HAP-1 (cell line): Measurements from ENCODE around the gene CPSF4L.
"Not testable (repeated sequence)": the region's sequence is repeated elsewhere in the genome, so short reads cannot be mapped to it uniquely, and the experiment has no call there.

ENCODE experiments used
- DNase-seq, 2 experiments: peaks; one replicate each; pipeline ENCODE4 v3.0.0-alpha.2; 2016 to 2020; ENCODE audit warnings: low spot score in 2 of 2
- H3K27me3 ChIP-seq: fragments of 250-450 bp; sonication (Bioruptor Pico); 2 replicates; pipeline ENCODE4 v1.5.1; 2020; ENCODE audit warnings: low read depth, mild to moderate bottlenecking, moderate library complexity
- H3K36me3 ChIP-seq: fragments of 250-450 bp; sonication (Bioruptor Pico); replicated peaks from 2 replicates; pipeline ENCODE4 v1.5.1; 2020; ENCODE audit warnings: mild to moderate bottlenecking
- H3K4me1 ChIP-seq: fragments of 250-450 bp; sonication (Bioruptor Pico); 2 replicates; pipeline ENCODE4 v1.5.1; 2020; ENCODE audit warnings: mild to moderate bottlenecking
- H3K4me3 ChIP-seq: fragments of 250-450 bp; sonication (Bioruptor Pico); 2 replicates; pipeline ENCODE4 v1.5.1; 2020; ENCODE audit warnings: mild to moderate bottlenecking, moderate library complexity
- H3K9me3 ChIP-seq: fragments of 250-450 bp; sonication (Bioruptor Pico); 2 replicates; pipeline ENCODE4 v1.5.1; 2020; ENCODE audit warnings: mild to moderate bottlenecking, moderate library complexity
- in situ Hi-C: fragments of 300-500 bp; cut with MboI; formaldehyde crosslinking; loops from 3 replicates; pipeline ENCODE4 v1.14.3; 2020; ENCODE audit warnings: low sequenced_read_pairs, inconsistent platforms, mixed read lengths

The CPSF4L gene, protein sequence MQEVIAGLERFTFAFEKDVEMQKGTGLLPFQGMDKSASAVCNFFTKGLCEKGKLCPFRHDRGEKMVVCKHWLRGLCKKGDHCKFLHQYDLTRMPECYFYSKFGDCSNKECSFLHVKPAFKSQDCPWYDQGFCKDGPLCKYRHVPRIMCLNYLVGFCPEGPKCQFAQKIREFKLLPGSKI

DNA sequence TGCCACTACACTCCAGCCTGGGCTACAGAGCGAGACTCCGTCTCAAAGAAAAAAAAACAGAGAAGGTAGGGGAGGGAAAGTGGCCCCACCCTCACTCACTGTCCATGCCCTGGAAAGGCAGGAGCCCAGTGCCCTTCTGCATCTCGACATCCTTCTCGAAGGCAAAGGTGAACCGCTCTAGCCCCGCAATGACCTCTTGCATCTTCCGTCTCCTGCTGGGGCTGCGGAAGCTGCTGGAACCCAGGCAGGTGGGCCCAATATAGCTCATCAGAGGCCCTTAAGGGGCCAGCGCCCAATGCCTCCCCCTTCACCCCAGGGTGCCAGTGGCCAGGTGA is at the start of gene CPSF4L:
Gene CPSF4L (minus strand): TSS at position 264 of the 335 bp plus-strand sequence. CDS start 62 bp downstream, at position 202.
- Histone ChIP-seq H3K4me1 (peaks cover 21% of the 10 kb centered on the region), H3K9me3 (no peaks in the 10 kb centered on the region)
- in situ Hi-C loops, result loop anchor here (25.0 kb wide), 1 partner anchor 951 kb away; the partner anchor contains the start of genes RPL38 and TTYH2

DNA sequence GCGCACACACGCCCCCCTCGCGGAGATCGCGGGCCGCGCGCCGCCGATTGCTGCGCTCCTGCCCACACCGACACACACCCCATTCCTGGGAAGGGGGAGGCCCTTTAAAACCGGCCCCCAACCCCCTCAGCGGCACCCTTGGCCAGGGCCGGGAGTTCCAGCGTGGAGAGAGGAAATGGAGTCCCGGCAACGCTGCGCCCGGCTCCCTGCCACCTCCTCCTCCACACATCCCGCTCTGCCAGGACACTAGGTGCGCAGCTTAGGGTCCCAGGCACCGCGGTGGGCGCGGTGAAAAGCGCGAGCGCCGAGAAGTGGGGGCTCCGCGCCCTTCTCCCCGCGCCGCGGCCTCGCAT is 49.7 kb upstream of the CPSF4L start:
- Histone ChIP-seq H3K27me3 (no peaks in the 10 kb centered on the region), H3K9me3 (no peaks in the 10 kb centered on the region), H3K36me3 (peaks cover 4% of the 10 kb centered on the region; the same call in 1 of the 2 replicates), H3K4me1 (peaks cover 28% of the 10 kb centered on the region), H3K4me3 (peak overlapping the region; percentile 94)
- in situ Hi-C loops, result loop anchor here (5.0 kb wide), 1 partner anchor 54 kb away; no protein-coding TSS in a partner anchor
- no peak for DNase-seq

More for the DNA sequence above, at the start of gene CPSF4L:
- no peak for DNase-seq
- Histone ChIP-seq H3K36me3 (no peaks in the 10 kb centered on the region), H3K27me3 (no peaks in the 10 kb centered on the region), H3K4me3 (no peak within 1 kb of the TSS)

DNA sequence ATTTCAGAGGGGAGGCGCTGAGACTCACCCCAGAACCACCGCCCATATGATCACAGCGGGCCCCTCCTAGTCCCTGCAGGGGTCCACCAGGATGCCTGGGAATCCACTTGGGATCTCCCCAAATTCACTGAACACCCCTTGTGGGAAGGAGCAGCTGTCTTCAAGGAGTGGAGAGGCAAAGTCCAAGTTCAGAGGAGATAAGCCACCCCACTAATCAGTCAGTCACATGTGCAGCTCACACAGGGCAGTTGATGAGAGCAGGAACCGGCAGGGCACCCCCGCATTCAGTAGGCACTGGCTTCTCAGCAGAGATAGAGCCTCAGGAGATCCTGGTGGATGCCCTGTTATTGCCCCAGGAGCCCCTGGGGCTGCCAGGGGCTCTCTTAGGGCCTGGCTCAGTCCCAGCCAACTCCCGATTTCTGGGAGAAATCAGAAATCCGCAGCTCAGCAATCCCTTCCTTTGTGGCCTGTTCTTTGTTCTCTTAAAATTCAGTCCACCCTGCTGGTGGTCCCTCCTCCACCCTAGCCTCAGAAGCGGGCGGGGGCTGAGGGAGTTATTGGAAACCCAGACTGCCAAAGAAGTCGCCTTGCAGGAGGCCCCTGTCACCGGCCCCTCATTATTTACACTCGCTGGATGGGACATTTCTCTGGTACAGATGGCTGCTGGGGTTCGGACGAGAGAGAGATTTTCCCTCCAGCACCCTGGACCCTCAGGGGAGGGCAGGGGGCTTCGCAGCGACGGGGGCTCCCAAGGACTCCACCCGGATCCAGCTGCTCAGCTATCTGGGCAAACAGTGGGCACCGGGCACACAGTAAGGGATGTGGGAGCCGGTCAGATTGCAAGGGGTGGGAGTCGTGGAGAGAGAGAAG is 48.3 kb upstream of the CPSF4L start:
- Histone ChIP-seq H3K36me3 (peaks cover 4% of the 10 kb centered on the region; the same call in 1 of the 2 replicates), H3K27me3 (no peaks in the 10 kb centered on the region), H3K4me3 (peak overlapping the region; percentile 94), H3K9me3 (no peaks in the 10 kb centered on the region), H3K4me1 (peaks cover 32% of the 10 kb centered on the region)
- in situ Hi-C loops, result loop anchor here (5.0 kb wide), 1 partner anchor 53 kb away; no protein-coding TSS in a partner anchor
- peak; percentile 58 to 76 for DNase-seq

DNA sequence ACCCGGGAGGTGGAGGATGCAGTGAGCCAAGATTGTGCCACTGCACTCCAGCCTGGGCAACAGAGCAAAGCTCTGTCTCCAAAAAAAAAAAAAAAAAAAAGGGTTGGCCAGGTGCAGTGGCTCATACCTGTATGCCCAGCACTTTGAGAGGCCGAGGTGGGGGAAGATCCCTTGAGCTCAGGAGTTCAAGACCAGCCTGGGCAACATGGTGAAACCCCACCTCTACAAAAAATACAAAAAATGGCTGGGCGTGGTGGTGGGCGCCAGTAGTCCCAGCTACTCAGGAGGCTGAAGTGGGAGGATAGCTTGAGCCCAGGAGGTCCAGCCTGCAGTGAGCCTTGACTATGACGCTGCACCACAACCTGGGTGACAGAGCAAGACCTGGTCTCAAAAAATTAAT is 47.3 kb upstream of the CPSF4L start:
- DNase-seq, H3K4me3 ChIP-seq, in situ Hi-C loops, H3K9me3 ChIP-seq, H3K27me3 ChIP-seq, H3K36me3 ChIP-seq: not testable (repeated sequence)
- peaks cover 31% of the 10 kb centered on the region for H3K4me1 ChIP-seq

DNA sequence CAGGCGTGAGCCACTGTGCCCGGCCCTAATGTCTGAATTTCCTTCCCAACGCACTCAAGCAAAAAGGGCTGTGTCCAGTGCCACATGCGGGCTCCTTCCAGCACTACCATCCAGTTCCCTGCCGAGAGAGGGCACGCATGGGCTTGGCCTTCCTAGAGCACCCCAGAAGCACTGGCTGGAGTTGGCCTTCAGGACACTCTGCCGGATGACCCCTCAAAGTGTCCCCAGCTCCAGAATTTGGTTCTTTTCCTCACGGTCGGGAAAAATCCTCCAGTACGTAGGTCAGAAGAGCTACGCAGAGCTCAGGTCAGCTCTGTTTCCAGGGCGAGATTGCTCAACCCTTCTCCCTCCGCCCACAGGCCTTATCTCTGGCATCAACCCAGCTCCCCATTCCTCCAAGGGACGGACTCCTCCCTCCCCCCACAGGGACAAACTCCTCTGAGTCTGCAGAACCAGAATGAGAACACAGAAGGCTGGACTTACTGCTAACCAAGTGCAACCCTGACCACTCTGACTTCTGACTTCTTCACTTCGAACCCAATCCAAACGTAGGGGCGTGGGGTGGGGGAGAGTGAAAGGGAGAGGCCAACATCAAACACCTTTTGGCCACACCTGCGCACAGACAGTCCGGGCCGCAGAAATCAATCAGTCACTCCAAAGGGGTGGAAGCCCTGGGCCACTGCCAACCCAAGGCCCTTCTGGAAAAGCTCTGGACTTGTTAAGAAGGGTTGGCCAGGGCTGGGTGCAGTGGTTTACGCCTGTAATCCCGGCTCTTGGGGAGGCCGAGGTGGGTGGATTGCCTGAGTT is 46.5 kb upstream of the CPSF4L start:
- H3K36me3 ChIP-seq, result peaks cover 4% of the 10 kb centered on the region; the same call in 1 of the 2 replicates
- no peak overlapping the region for H3K4me3 ChIP-seq
- peak in 1 of 2 experiments; percentile 39 for DNase-seq
- in situ Hi-C loops, result no loop called here
- no peaks in the 10 kb centered on the region for H3K9me3 ChIP-seq
- peaks cover 27% of the 10 kb centered on the region for H3K4me1 ChIP-seq
- H3K27me3 ChIP-seq, result no peaks in the 10 kb centered on the region

DNA sequence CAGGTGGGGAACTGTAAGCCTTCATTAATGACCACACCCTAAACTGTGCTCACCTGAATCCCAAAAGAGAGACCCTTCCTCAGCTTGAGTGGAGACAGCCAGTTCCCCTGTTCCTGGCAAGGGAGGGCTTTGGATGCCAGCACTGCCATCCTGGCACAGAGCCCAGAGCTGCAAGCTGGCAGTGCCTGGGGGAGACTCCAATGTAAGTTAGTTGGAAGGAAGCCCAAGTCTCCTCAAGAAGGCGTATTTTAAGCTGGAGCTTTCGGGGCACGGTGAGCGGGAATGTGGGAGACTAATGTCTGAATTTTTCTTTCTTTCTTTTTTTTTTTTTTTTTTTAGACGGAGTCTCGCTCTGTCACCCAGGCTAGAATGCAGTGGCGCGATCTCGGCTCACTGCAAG is 45.5 kb upstream of the CPSF4L start:
- Histone ChIP-seq H3K4me1 (peaks cover 16% of the 10 kb centered on the region), H3K36me3 (peaks cover 4% of the 10 kb centered on the region; the same call in 1 of the 2 replicates), H3K27me3 (no peaks in the 10 kb centered on the region), H3K9me3 (no peaks in the 10 kb centered on the region), H3K4me3 (no peak overlapping the region)
- no peak for DNase-seq
- in situ Hi-C loops, result no loop called here

DNA sequence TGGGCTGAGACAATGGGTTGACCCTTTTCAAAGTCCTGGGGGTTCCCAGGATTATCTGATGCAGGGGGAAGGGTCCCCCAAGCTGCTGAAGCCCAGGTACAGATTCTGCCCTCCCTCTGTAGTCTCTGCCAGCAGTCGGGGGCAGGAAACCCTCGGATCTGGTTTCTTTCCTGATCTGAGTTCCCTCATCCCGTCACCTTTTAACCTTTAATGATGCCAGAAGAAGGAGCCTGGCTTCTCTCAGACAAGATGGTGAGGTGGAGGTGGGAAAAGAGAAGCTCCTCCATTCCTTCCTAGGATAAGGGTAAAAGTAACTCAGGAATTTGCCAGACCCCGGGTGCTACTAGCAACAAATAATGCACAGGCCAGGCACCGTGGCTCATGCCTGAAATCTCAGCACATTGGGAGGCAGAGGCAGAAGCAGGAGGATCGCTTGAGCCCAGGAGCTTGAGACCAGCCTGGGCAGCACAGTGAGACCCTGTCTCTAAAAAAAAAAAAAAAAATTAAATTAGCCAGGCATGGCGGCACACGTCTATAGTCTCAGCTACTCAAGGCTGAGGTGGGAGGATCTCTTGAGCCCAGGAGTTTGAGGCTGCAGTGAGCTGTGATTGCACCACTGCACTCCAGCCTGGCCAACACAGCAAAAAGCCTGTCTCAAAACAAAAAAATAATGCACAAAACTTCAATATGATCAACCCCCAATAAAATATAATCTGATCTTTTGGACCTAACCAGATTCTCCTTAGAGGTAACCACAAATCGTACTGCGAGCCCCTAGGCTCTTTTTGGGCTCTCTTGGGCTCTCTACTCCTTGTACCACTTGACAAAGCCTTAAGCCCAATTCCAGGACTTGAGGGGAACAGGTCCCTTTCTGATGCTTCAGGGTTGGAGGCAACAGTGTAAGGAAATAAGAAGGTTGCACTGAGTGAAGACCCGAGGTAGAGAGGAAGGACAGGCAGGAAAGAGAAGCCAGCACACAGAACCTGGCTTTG is 44.5 kb upstream of the CPSF4L start:
- no peak overlapping the region for H3K4me3 ChIP-seq
- DNase-seq, result no peak
- H3K27me3 ChIP-seq, result no peaks in the 10 kb centered on the region
- in situ Hi-C loops, result no loop called here
- H3K4me1 ChIP-seq, result peaks cover 15% of the 10 kb centered on the region
- no peaks in the 10 kb centered on the region for H3K36me3 ChIP-seq
- no peaks in the 10 kb centered on the region for H3K9me3 ChIP-seq

DNA sequence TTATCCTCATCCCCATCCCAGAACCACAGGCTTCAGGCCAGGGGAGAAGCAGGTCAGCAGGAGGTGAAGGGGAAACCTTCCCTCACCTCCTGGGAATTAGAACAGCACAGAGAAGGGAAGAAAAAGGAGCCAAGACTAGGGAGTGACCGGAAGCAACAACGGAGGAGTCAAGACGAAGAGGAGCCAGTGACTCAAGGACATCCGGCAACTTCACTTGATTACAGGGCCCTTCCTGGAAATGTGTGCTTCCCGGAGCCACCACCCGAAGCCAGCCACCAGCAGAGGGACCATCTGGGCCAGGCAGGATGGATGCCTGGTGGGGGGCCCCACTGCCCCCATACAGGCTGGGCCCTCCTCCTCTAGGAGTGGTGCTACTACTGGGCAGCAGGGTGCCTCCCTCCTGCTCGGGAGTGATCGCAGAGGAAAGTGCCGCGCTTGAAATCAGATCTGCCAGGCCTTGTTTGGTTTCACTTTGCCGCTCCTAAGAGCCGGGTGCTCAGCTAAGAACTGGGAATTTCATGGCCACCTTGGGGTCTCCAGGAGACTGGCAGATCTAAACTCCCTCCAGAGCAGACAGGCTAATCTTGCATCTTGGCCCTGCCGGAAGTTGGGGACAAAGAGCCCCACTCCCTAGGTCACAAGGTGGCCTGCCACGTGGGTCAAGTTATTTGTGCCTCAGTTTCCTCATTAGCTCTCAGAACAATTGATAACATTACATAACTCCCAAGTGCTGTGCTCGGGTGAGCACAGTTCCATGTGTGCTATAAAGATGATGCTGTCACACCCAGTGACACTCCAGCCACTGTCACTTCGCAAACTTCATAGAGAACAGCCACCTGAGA is 43.5 kb upstream of the CPSF4L start:
- in situ Hi-C loops, result no loop called here
- Histone ChIP-seq H3K4me3 (0 out of 2 replicates have a peak overlapping the region, but pooled peaks have one; percentile 2), H3K9me3 (no peaks in the 10 kb centered on the region), H3K36me3 (no peaks in the 10 kb centered on the region), H3K4me1 (peaks cover 15% of the 10 kb centered on the region), H3K27me3 (no peaks in the 10 kb centered on the region)
- DNase-seq, result peak in 1 of 2 experiments; percentile 47

DNA sequence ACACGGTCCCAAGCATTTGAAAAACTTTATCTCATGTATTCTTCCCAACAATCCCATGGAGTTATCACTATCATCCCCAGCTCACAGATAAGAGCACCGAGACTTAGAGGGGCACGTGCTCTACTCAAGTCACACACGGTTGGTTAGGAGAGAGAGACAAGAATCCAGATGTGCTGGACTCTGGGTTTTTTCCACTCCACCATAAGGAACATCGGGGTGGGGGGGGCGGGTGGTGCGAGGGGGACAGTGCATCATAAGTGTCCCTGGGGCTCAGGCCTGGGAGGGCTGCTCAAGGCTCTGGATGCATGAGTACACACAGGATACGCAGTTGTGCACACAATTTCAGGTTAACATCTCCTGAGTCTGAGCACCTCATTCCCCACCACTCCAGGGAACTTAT is 42.8 kb upstream of the CPSF4L start:
- H3K4me1 ChIP-seq, result peaks cover 11% of the 10 kb centered on the region
- no peaks in the 10 kb centered on the region for H3K27me3 ChIP-seq
- in situ Hi-C loops, result no loop called here
- no peaks in the 10 kb centered on the region for H3K36me3 ChIP-seq
- no peak for DNase-seq
- no peak overlapping the region for H3K4me3 ChIP-seq
- no peaks in the 10 kb centered on the region for H3K9me3 ChIP-seq

DNA sequence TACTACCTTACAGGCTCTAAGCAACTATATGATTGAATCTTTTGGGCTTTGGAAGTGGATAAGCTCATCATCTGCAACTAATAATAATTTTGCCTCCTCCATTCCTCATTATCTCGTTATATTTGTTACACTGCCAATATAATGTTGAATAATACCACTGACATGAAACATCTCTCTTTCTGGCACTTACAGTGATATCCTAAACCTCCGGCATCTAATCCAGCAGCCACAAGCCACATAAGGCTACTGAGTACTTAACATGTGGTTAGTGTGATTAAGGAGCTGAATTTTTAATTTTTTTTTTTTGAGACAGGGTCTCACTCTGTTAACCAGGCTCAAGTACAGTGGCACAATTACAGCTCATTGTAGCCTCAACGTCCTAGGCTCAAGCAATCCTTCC is 40.5 kb upstream of the CPSF4L start:
- no peak for DNase-seq
- H3K4me1 ChIP-seq, result peaks cover 6% of the 10 kb centered on the region

DNA sequence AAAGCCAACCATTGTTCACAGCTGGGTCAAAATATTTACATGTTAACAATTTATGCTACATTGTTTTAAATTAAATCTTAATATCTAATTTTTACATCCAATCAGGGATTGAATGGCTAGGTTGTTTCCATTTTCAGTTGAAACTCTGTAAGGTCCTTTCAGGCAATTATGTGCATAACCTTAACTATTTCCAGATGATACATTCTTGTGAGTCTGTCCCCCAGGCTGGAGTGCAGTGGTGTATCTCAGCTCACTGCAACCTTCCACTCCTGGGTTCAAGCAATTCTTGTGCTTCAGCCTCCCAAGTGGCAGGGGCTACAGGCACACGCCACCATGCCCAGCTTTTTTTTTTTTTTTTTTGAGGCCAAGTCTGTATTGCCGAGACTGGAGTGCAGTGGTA is 39.7 kb upstream of the CPSF4L start:
- Histone ChIP-seq H3K4me1 (peaks cover 6% of the 10 kb centered on the region), H3K36me3 (no peaks in the 10 kb centered on the region), H3K27me3 (no peaks in the 10 kb centered on the region), H3K9me3 (no peaks in the 10 kb centered on the region), H3K4me3 (no peak overlapping the region)
- DNase-seq, result no peak
- in situ Hi-C loops, result no loop called here

More for the DNA sequence above, 40.5 kb upstream of the CPSF4L start:
- H3K4me3 ChIP-seq, result no peak overlapping the region
- no peaks in the 10 kb centered on the region for H3K9me3 ChIP-seq
- in situ Hi-C loops, result no loop called here
- H3K36me3 ChIP-seq, result no peaks in the 10 kb centered on the region
- H3K27me3 ChIP-seq, result no peaks in the 10 kb centered on the region

DNA sequence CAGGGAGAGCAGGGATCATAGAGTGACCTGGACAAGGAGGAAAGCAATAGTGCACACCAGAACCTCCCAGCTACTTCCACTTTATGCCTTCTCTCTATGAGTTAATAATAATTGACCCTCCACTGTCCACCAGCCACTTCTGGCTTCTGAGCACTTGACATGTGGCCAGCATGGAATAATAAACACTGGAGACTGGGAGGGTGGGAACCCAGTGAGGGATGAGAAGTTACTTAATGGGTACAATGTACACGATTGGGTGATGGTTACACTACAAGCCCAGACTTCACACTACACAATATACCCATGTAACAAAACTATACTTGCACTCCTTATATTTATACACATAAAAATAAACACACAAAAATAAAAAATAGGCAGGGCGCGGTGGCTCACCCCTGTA is 38.7 kb upstream of the CPSF4L start:
- Histone ChIP-seq H3K4me3 (no peak overlapping the region), H3K9me3 (no peaks in the 10 kb centered on the region), H3K27me3 (no peaks in the 10 kb centered on the region), H3K4me1 (peaks cover 4% of the 10 kb centered on the region; the same call in 1 of the 2 replicates), H3K36me3 (no peaks in the 10 kb centered on the region)
- in situ Hi-C loops, result no loop called here
- DNase-seq, result no peak
